Mammary epithelial cell (primary cell): ENCODE data around the gene RAD51B.

Experiments used
- CTCF ChIP-seq, 2 donors: IDR thresholded peaks in 1 of 2; conservative IDR thresholded peaks in 1 of 2; 2 replicates each; pipeline ENCODE4 v1.5.1; 2011 to 2012; ENCODE audit warnings: inconsistent platforms in 2 of 2, low read length in 2 of 2, mild to moderate bottlenecking in 2 of 2, control low read depth in 1 of 2, low read depth in 1 of 2; ENCODE audit not compliant: insufficient read depth in 1 of 2; ENCODE audit errors: extremely low read depth in 1 of 2
- EZH2 ChIP-seq: IDR thresholded peaks from 2 replicates; pipeline ENCODE4 v1.6.1; 2012; ENCODE audit warnings: low read length, inconsistent platforms, borderline replicate concordance

GRCh38 chr14:68578597-68578996, 759.0 kb downstream of the RAD51B start:
- TF ChIP-seq CTCF (conservative IDR thresholded peaks at IDR 0.05 in 1 of 2, IDR thresholded peaks at IDR 0.05 in 1 of 2; ENCODE audit: extremely low read depth in 1 of 2, insufficient read depth in 1 of 2, low read depth in 1 of 2, low read length in 2 of 2), result no peak
- no peak for TF ChIP-seq EZH2
